ENCODE results near the gene ARID1A.
A peak's percentile ranks its signal among the peaks of the same experiment; 100 is the strongest.

Gene ARID1A

GRCh38 chr1:26826261-26827105, 130.7 kb downstream of the ARID1A start, which contains the start of gene ZDHHC18:
Gene ZDHHC18, plus strand, starts transcription at chr1:26826688. Its CDS starts 117 bp downstream, at chr1:26826805.
- peaks cover 11% of the 10 kb centered on the region for H3K36me3 ChIP-seq (ENCODE audit: insufficient read depth, low read depth, low read length)
- peak within 1 kb of the TSS; percentile 82 for H3K4me3 ChIP-seq (ENCODE audit: low read length)
- peak within 1 kb of the TSS; percentile 79; the same call in 1 of the 2 replicates for H3K9ac ChIP-seq (ENCODE audit: low read depth, low read length)
- H3K9me3 ChIP-seq (ENCODE audit: insufficient read depth, low read depth, low read length), result no peaks in the 10 kb centered on the region
- H3K27me3 ChIP-seq (ENCODE audit: insufficient read depth, low read length), result no peaks in the 10 kb centered on the region
- no peak within 1 kb of the TSS for H3K27ac ChIP-seq (ENCODE audit: low read length)
- peaks cover 5% of the 10 kb centered on the region; the same call in 1 of the 2 replicates for H3K4me1 ChIP-seq (ENCODE audit: insufficient read depth, low read length)

GRCh38 chr1:26827106-26827604, 131.3 kb downstream of the ARID1A start:
- Histone ChIP-seq H3K27me3 (ENCODE audit: insufficient read depth, low read length) (no peaks in the 10 kb centered on the region), H3K9ac (ENCODE audit: low read depth, low read length) (peak overlapping the region; percentile 27; the same call in 1 of the 2 replicates), H3K27ac (ENCODE audit: low read length) (no peak overlapping the region), H3K36me3 (ENCODE audit: insufficient read depth, low read depth, low read length) (peaks cover 14% of the 10 kb centered on the region), H3K4me1 (ENCODE audit: insufficient read depth, low read length) (peaks cover 5% of the 10 kb centered on the region; the same call in 1 of the 2 replicates), H3K4me3 (ENCODE audit: low read length) (peak overlapping the region; percentile 70), H3K9me3 (ENCODE audit: insufficient read depth, low read depth, low read length) (no peaks in the 10 kb centered on the region)

GRCh38 chr1:26827663-26828062, 131.8 kb downstream of the ARID1A start:
- Histone ChIP-seq H3K9ac (ENCODE audit: low read depth, low read length) (no peak overlapping the region), H3K4me3 (ENCODE audit: low read length) (peak overlapping the region; percentile 70), H3K27me3 (ENCODE audit: insufficient read depth, low read length) (no peaks in the 10 kb centered on the region), H3K27ac (ENCODE audit: low read length) (no peak overlapping the region), H3K4me1 (ENCODE audit: insufficient read depth, low read length) (peaks cover 5% of the 10 kb centered on the region; the same call in 1 of the 2 replicates), H3K36me3 (ENCODE audit: insufficient read depth, low read depth, low read length) (peaks cover 19% of the 10 kb centered on the region), H3K9me3 (ENCODE audit: insufficient read depth, low read depth, low read length) (no peaks in the 10 kb centered on the region)

GRCh38 chr1:26828411-26828991, 132.7 kb downstream of the ARID1A start:
- no peak overlapping the region for H3K27ac ChIP-seq (ENCODE audit: low read length)
- no peaks in the 10 kb centered on the region for H3K9me3 ChIP-seq (ENCODE audit: insufficient read depth, low read depth, low read length)
- no peak overlapping the region for H3K4me3 ChIP-seq (ENCODE audit: low read length)
- H3K36me3 ChIP-seq (ENCODE audit: insufficient read depth, low read depth, low read length), result peaks cover 27% of the 10 kb centered on the region
- H3K27me3 ChIP-seq (ENCODE audit: insufficient read depth, low read length), result no peaks in the 10 kb centered on the region
- peaks cover 5% of the 10 kb centered on the region; the same call in 1 of the 2 replicates for H3K4me1 ChIP-seq (ENCODE audit: insufficient read depth, low read length)
- H3K9ac ChIP-seq (ENCODE audit: low read depth, low read length), result no peak overlapping the region

GRCh38 chr1:26829184-26829911, 133.5 kb downstream of the ARID1A start:
- Histone ChIP-seq H3K36me3 (ENCODE audit: insufficient read depth, low read depth, low read length) (peaks cover 35% of the 10 kb centered on the region), H3K4me1 (ENCODE audit: insufficient read depth, low read length) (peaks cover 5% of the 10 kb centered on the region; the same call in 1 of the 2 replicates), H3K9ac (ENCODE audit: low read depth, low read length) (no peak overlapping the region), H3K27ac (ENCODE audit: low read length) (no peak overlapping the region), H3K9me3 (ENCODE audit: insufficient read depth, low read depth, low read length) (no peaks in the 10 kb centered on the region), H3K4me3 (ENCODE audit: low read length) (no peak overlapping the region), H3K27me3 (ENCODE audit: insufficient read depth, low read length) (no peaks in the 10 kb centered on the region)

- H3K36me3 ChIP-seq (ENCODE audit: insufficient read depth, low read depth, low read length), result peaks cover 49% of the 10 kb centered on the region
- H3K9ac ChIP-seq (ENCODE audit: low read depth, low read length), result no peak overlapping the region
- no peaks in the 10 kb centered on the region for H3K27me3 ChIP-seq (ENCODE audit: insufficient read depth, low read length)
- H3K4me3 ChIP-seq (ENCODE audit: low read length), result no peak overlapping the region
- H3K27ac ChIP-seq (ENCODE audit: low read length), result no peak overlapping the region
- H3K4me1 ChIP-seq (ENCODE audit: insufficient read depth, low read length), result peaks cover 2% of the 10 kb centered on the region; the same call in 1 of the 2 replicates
- no peaks in the 10 kb centered on the region for H3K9me3 ChIP-seq (ENCODE audit: insufficient read depth, low read depth, low read length)
Observed at GRCh38 chr1:26831059-26831458, 135.2 kb downstream of the ARID1A start.

Data from iPS-20b (cell line).